NCI-H2029 (cell line): ENCODE results near the gene ZNF366.
A peak's percentile ranks its signal among the peaks of the same experiment; 100 is the strongest.

ENCODE experiments used
- DNase-seq: peaks from one replicate; lab custom pipeline; 2025; lab: John Stamatoyannopoulos, UW

Gene ZNF366

GRCh38 chr5:72489536-72489935 is 17.7 kb downstream of the ZNF366 start:
- no peak for DNase-seq

DNA sequence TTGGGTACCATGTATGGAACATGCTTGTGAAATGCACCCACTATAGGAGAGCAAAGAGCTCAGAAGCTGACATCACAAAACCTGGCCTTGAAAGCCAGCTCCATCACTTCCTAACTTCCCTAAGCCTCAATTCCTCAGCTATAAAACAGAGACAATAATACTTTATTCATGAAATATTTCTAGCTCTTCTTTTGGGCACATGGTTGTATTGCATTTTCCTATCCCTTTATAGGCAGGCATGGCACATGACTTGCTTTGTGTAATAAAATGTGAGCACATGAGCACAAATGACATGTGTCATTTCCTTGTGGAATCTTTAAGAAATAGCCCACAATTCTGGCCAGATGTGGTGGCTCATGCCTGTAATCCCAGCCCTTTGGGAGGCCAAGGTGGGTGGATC is 18.5 kb downstream of the ZNF366 start:
- no peak for DNase-seq

- no peak for DNase-seq
Measured at GRCh38 chr5:72487177-72487576, 20.0 kb downstream of the ZNF366 start.

DNA sequence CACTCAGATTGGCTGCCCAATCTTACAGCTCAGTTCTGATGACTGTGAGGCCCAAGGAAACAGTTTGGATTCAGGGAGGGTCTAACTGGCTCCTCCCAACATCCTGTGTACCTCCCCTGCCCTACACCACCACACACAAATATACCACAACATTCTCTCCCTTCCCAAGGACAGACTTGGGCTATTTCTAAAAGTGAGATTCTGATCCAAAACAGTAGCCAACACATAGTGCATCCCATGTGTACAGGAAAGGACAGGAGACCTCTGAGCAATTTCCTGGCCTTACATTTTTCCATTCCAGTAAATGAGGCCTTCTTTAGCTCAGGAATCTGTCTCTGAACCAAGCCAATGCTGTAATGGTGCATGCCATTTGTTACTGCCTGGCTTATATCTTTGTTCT is 20.8 kb downstream of the ZNF366 start:
- no peak for DNase-seq

- DNase-seq = no peak
Measured at GRCh38 chr5:72485430-72485974, 21.7 kb downstream of the ZNF366 start.

- no peak for DNase-seq
Measured at GRCh38 chr5:72482046-72482445, 25.2 kb downstream of the ZNF366 start.

- DNase-seq = no peak
Measured at GRCh38 chr5:72480841-72481240, 26.4 kb downstream of the ZNF366 start.

- DNase-seq = no peak
Measured at GRCh38 chr5:72479921-72480320, 27.3 kb downstream of the ZNF366 start.

DNA sequence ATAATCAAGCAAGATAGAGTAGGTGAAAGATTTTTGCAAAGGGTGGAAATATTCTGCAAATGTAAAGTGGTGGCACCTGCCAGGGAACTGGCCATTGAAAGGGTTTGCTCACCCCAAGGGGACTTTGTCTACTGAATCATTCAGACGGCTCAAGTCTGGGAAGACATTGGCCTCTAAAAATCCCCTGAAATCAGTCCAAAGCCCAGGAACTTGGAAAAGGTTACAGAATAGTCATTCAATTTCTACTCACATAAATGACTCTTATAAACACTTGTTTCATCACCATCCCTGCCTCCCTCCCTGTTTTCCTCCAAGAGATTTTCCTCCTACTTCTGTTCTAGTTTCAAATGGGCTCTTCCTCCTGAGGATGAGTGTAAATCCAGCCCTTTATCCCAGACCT is 28.5 kb downstream of the ZNF366 start:
- DNase-seq = no peak

DNA sequence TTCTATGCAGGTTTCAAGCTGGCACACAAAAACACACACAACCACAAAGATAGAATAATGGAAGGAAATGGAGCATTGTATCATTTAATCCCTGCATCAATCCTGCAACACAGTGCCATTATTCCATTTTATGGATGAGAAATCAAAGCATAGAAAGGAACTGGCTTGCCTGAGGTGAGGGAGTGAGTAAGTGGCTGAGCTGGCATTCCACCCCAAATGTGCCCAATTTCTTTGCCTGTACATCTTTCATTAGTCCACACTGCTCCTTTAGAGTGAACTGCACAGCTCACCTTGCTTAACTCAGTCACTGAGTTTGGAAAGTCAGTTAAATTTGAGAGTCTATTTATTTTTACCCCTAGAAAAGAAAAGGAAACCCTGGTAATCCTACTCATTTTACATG is 28.9 kb downstream of the ZNF366 start:
- DNase-seq = no peak

- DNase-seq = no peak
Measured at GRCh38 chr5:72477644-72478043, 29.6 kb downstream of the ZNF366 start.

- peak; percentile 16 for DNase-seq
Measured at GRCh38 chr5:72477176-72477575, 30.0 kb downstream of the ZNF366 start.

GRCh38 chr5:72476721-72477120 is 30.5 kb downstream of the ZNF366 start:
- DNase-seq = no peak

- no peak for DNase-seq
Measured at GRCh38 chr5:72476275-72476674, 30.9 kb downstream of the ZNF366 start.

DNA sequence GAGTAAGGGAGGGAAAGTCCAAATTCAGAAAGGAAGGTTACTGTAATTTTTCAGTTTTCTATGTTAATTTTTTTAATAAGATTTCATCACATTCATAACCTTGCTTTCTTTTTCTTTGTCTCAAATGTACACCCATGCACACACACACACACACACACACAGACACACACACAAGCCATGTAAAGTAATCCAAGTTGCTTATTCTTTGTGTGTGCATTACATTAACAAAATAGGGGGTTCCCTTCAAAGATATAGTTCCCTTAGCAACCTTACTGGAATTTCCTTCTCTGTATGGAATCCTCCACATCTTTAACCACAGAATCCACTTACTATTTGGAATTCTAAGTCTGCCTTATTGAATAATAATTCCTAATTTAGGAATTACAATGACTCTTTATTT is 32.7 kb downstream of the ZNF366 start:
- DNase-seq = no peak

DNA sequence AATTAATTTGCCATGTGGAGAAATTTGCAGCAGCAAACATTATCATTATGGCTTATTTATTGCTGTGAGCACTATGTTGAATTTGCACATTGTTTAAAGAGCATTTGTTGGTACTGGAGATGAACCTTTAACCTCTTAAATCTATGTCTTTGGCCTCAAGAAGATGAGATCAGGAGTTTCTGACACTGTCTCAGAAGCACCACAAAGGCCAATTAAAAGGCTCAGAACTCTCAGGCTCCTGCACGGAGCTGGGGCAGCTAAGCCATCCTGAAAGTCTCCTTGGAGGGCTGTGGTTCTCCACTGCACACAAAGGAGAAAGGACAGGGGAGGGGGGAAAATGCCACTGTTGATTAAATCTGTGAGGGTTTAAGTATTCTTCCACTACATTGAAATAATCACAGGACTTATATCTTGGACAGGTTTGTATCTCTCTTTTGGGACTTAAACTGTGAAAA is 33.1 kb downstream of the ZNF366 start:
- DNase-seq = no peak

DNA sequence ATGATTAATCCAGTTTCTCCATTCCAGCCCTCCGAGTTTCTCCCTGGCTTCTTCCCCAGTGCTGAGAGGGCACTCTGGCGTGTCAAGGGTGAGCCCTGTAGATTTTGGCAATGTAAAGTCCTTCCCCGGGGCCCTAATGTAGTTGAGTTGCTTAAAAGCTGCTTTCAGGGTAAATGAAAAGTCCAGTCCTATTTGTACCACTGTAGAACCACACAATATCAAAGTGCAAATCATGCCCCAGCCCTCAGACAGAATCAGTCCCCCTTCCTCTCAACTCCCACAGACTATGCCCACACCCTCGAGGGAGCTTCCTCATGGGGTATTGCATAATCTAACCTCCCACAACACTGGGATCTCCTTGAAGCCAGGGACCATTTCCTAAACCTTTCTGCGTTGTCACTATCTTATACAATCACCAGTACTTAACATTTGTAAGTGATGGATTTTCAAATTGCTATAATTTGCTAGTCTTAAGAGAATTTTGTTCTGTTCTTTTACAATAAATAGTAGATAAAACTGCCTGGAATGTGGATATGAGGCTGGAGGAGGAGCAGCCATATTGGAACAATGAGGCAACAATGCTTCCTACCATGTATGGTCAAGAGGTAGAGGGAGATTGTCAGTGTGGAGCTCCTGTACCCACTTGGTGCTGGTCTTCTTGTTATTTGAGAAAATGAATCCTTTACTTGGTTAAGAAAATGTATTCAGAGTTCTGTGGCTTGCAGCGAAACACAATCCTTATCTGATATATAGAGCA is 34.4 kb downstream of the ZNF366 start:
- DNase-seq = no peak

DNA sequence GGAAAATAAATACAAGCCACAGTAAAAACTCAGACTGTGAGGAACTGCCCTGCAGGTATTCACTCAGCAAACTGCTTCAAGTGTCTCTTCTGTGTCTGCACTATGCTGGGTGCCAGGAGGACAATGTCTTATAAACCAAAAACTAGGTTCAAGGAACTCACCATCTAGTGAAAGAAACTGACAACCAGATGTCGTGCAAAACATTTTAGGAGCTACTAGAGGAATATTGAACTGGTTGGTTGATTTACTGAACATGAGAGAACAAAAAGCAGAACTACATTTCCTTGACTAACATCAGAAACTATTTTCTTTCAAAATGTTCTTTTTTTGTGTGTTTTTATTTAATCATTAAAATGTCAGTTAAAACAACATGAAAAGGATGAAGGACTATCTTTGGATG is 35.2 kb downstream of the ZNF366 start:
- no peak for DNase-seq

GRCh38 chr5:72470826-72471225 is 36.4 kb downstream of the ZNF366 start:
- no peak for DNase-seq

GRCh38 chr5:72468606-72469005 is 38.6 kb downstream of the ZNF366 start:
- DNase-seq = no peak

GRCh38 chr5:72468024-72468423 is 39.2 kb downstream of the ZNF366 start:
- DNase-seq = no peak

DNA sequence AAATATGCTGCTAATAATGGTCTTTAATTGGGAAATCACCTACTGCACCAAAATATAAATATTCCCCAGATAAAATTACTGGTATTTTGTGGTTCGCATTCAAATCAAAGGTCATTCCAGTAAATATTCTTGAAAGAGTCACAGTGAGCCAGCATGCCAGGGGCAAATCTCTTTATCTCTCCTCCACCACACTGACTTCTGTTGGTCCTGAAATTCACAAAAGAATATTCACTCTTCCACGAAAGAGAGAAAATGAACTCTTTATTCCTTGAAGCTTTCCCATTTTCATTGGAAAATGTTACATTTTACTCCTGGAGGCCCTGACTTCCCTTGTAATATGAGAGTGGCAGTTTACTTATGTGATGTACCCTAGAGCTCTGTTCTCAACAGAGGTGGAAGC is 39.7 kb downstream of the ZNF366 start:
- no peak for DNase-seq

DNA sequence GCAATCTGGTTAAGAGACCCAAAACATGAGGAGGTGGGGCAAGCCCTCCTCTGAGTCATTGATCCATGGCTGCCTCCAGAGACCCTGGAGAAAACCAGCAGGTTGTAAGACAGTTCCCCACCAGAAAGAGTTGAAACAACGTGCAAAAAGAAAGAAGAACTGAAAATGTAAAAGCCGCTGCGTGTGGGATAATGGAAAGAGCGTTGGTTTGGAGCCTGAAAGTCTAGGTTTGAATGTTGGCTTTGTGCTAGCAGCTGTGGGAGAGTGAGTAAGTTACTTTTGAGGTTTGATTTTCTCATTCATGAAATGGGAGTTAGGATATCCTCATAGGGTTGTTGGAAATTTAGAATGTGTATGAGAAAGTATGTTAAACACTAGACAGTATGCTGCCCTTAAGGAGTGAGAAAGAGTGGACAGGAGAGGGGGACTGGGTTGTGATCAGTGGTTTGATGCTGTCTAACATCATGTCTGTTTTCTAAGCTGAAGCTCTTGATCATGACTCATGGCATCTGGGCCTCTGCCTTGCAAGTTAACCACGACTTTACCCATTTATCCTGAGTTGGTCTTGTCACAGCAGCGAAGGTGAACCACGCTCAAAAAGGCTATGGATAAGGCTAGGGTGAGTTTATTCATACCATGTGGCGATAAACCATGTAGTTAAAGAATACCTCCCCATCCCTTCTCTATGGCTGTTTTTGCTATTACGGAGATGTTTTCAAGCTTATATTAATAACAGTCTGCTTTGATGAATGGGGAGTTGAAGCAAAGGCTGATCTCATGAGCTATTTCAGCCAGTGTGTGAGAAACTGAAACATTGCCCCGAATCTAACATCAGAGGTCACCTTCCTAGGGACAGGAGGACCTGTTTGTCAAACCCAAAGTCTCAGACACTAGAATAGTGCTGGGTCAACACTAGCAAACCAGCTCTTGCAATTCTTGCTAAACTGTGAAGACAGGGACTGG is 41.3 kb downstream of the ZNF366 start:
- no peak for DNase-seq
